Measurements from ENCODE around the gene RASL10A. TPM values are rescaled to one million over a fixed set of nuclear protein-coding genes. Genes with fewer than 3 reads are reported as not detected.

RASL10A gene
- total RNA-seq, 4 donors from 2014 or later: 0.13 to 1.2 TPM; not detected in 2

- Histone ChIP-seq H3K4me1 (peaks cover 59 to 64% of the 10 kb centered on the region in 2 donors), H3K27ac (peak overlapping the region; percentile 97 to 100 (median 98)), H3K4me3 (peak overlapping the region; percentile 83 to 97 (median 94)), H3K36me3 (peaks cover 0 to 29% of the 10 kb centered on the region in 2 donors), H3K27me3 (no peaks in the 10 kb centered on the region), H3K9me3 (no peaks in the 10 kb centered on the region)
- in situ Hi-C loops (cut with MboI; ENCODE audit: low sequenced_read_pairs in 4 of 4): no loop called here
- intact Hi-C loops (cut with DNase I; ENCODE audit: low total_unique reads): loop anchor here (2.0 to 5.0 kb wide), 4 partner anchors 197 to 1347 kb away; partner anchors contain the start of genes KREMEN1 and NF2
- no peak for TF ChIP-seq CTCF (IDR thresholded peaks at IDR 0.05 in 4 of 5, conservative IDR thresholded peaks at IDR 0.05 in 1 of 5)
- TF ChIP-seq POLR2A (IDR thresholded peaks at IDR 0.05): no peak
- no peak for ATAC-seq
- DNase-seq: no peak
These were observed 46.3 kb downstream of the RASL10A start for GRCh38 chr22:29269230-29269604.

GRCh38 chr22:29268511-29269229 is 46.8 kb downstream of the RASL10A start:
- H3K36me3 ChIP-seq: peaks cover 0 to 24% of the 10 kb centered on the region in 2 donors
- DNase-seq: peak in 1 of 2 donors; percentile 59
- no peaks in the 10 kb centered on the region for H3K9me3 ChIP-seq
- H3K4me3 ChIP-seq: peak overlapping the region; percentile 83 to 97 (median 94)
- H3K27ac ChIP-seq: peak overlapping the region; percentile 97 to 100 (median 98)
- peak; percentile 55 to 59 for ATAC-seq
- TF ChIP-seq CTCF (IDR thresholded peaks at IDR 0.05 in 4 of 5, conservative IDR thresholded peaks at IDR 0.05 in 1 of 5): no peak
- peak; percentile 1 to 10 for TF ChIP-seq POLR2A (IDR thresholded peaks at IDR 0.05)
- in situ Hi-C loops (cut with MboI; ENCODE audit: low sequenced_read_pairs in 4 of 4): no loop called here
- peaks cover 54 to 62% of the 10 kb centered on the region in 2 donors for H3K4me1 ChIP-seq
- intact Hi-C loops (cut with DNase I; ENCODE audit: low total_unique reads): loop anchor here (1.0 to 5.0 kb wide), 5 partner anchors 38 to 1346 kb away; partner anchors contain the start of genes GAS2L1, KREMEN1 and NF2
- no peaks in the 10 kb centered on the region for H3K27me3 ChIP-seq

- peak; percentile 85 to 89 for TF ChIP-seq POLR2A (IDR thresholded peaks at IDR 0.05)
- TF ChIP-seq CTCF (IDR thresholded peaks at IDR 0.05 in 4 of 5, conservative IDR thresholded peaks at IDR 0.05 in 1 of 5): peak in 2 of 5 experiments; percentile 28 to 29
- peak; percentile 92 to 93 for ATAC-seq
- in situ Hi-C loops (cut with MboI; ENCODE audit: low sequenced_read_pairs in 4 of 4) (no loop called here), intact Hi-C loops (cut with DNase I; ENCODE audit: low total_unique reads) (loop anchor here (1.0 to 5.0 kb wide), 5 partner anchors 38 to 1346 kb away; partner anchors contain the start of genes GAS2L1, KREMEN1 and NF2)
- Histone ChIP-seq H3K36me3 (peaks cover 0 to 17% of the 10 kb centered on the region in 2 donors), H3K4me3 (peak within 1 kb of the TSS; percentile 83 to 97 (median 94)), H3K27me3 (no peaks in the 10 kb centered on the region), H3K4me1 (peaks cover 49 to 57% of the 10 kb centered on the region in 2 donors), H3K27ac (peak within 1 kb of the TSS; percentile 97 to 100 (median 98)), H3K9me3 (no peaks in the 10 kb centered on the region)
- peak; percentile 95 to 97 for DNase-seq
These were observed 47.5 kb downstream of the RASL10A start, which contains the start of the genes EWSR1 and RHBDD3 for GRCh38 chr22:29267858-29268510. Gene EWSR1, plus strand, starts transcription at chr22:29268268. Its CDS starts 69 bp downstream, at chr22:29268337. Gene RHBDD3, minus strand, starts transcription at chr22:29267981. Its CDS starts 2,355 bp downstream, at chr22:29265626.

- DNase-seq (no peak), ATAC-seq (no peak)
- peaks cover 0 to 12% of the 10 kb centered on the region in 2 donors for H3K36me3 ChIP-seq
- peak overlapping the region; percentile 83 to 97 (median 94) for H3K4me3 ChIP-seq
- peaks cover 43 to 52% of the 10 kb centered on the region in 2 donors for H3K4me1 ChIP-seq
- intact Hi-C loops (cut with DNase I; ENCODE audit: low total_unique reads) (loop anchor here (5.0 kb wide), 3 partner anchors 195 to 1345 kb away; partner anchors contain the start of gene KREMEN1), in situ Hi-C loops (cut with MboI; ENCODE audit: low sequenced_read_pairs in 4 of 4) (no loop called here)
- H3K27ac ChIP-seq: peak overlapping the region; percentile 97 to 100 (median 98)
- no peak for TF ChIP-seq POLR2A (IDR thresholded peaks at IDR 0.05)
- TF ChIP-seq CTCF (IDR thresholded peaks at IDR 0.05 in 4 of 5, conservative IDR thresholded peaks at IDR 0.05 in 1 of 5): no peak
- no peaks in the 10 kb centered on the region for H3K27me3 ChIP-seq
- no peaks in the 10 kb centered on the region for H3K9me3 ChIP-seq
These were observed 48.0 kb downstream of the RASL10A start for GRCh38 chr22:29267462-29267857.

All from gastrocnemius medialis (tissue), 4 donors.